GM10248 (cell line): ENCODE data around the gene LCE2D.
"Not testable (repeated sequence)": the region's sequence is repeated elsewhere in the genome, so short reads cannot be mapped to it uniquely, and the experiment has no call there.

Experiments
- CTCF ChIA-PET: fragments of 300-600 bp; sonication (Branson Sonifier 250); formaldehyde crosslinking; extraction: SDS; loops from one replicate; lab custom pipeline; 2021; ENCODE audit warnings: antibody characterized with exemption; lab: Yijun Ruan, JAX
- POLR2A ChIA-PET: fragments of 350-650 bp; sonication (Branson Sonifier 250); formaldehyde crosslinking; extraction: SDS; loops from one replicate; lab custom pipeline; 2020; ENCODE audit warnings: antibody characterized with exemption; lab: Yijun Ruan, JAX
- DNase-seq: peaks from one replicate; pipeline ENCODE4 v3.0.0; 2012; ENCODE audit errors: extremely low spot score
- TF ChIP-seq, protein P1 (sequence below): IDR thresholded peaks from 2 replicates; pipeline ENCODE4 v1.5.1; 2012; ENCODE audit warnings: mild to moderate bottlenecking, low read depth; ENCODE audit errors: extremely low read depth, missing control alignments, control extremely low read depth

The LCE2D gene

GRCh38 chr1:152656459-152656858 is 6.7 kb upstream of the LCE2D start:
- no peak for DNase-seq
- ChIA-PET CTCF (interaction anchor here (0.6 to 2.5 kb wide), 8 partner anchors 9 to 572 kb away, joined by 3 to 7 read pairs (median 4); no protein-coding TSS in a partner anchor), POLR2A (no interaction called here)
- TF ChIP-seq, protein P1, sequence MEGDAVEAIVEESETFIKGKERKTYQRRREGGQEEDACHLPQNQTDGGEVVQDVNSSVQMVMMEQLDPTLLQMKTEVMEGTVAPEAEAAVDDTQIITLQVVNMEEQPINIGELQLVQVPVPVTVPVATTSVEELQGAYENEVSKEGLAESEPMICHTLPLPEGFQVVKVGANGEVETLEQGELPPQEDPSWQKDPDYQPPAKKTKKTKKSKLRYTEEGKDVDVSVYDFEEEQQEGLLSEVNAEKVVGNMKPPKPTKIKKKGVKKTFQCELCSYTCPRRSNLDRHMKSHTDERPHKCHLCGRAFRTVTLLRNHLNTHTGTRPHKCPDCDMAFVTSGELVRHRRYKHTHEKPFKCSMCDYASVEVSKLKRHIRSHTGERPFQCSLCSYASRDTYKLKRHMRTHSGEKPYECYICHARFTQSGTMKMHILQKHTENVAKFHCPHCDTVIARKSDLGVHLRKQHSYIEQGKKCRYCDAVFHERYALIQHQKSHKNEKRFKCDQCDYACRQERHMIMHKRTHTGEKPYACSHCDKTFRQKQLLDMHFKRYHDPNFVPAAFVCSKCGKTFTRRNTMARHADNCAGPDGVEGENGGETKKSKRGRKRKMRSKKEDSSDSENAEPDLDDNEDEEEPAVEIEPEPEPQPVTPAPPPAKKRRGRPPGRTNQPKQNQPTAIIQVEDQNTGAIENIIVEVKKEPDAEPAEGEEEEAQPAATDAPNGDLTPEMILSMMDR = no peak

DNA sequence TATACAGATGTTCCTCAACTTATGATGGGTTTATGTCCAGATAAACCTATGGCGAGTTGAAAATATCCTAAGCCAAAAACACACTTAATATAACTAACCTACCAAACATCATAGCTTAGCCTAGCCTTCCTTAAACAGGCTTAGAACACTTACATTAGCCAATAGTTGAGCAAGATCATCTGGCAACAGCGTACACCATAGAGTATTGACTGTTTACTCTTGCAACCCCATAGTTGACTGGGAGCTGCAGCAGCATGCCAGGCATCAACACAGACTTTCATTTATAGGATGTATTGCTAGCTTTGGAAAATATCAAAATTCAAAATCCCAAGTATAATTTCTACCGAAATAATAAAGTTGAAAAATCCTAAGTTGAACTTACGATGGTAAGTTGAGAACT is 5.5 kb upstream of the LCE2D start:
- TF ChIP-seq, protein P1 = no peak
- no peak for DNase-seq
- POLR2A ChIA-PET = no interaction called here
- CTCF ChIA-PET = interaction anchor here (0.9 to 2.5 kb wide), 5 partner anchors 8 to 571 kb away, joined by 3 to 7 read pairs (median 3); no protein-coding TSS in a partner anchor

- ChIA-PET CTCF (interaction anchor here (2.5 kb wide), 1 partner anchor 9 kb away, joined by 7 read pairs; no protein-coding TSS in a partner anchor), POLR2A (no interaction called here)
- DNase-seq = no peak
- TF ChIP-seq, protein P1 = no peak
Observed at GRCh38 chr1:152658649-152659048, 4.5 kb upstream of the LCE2D start.

DNA sequence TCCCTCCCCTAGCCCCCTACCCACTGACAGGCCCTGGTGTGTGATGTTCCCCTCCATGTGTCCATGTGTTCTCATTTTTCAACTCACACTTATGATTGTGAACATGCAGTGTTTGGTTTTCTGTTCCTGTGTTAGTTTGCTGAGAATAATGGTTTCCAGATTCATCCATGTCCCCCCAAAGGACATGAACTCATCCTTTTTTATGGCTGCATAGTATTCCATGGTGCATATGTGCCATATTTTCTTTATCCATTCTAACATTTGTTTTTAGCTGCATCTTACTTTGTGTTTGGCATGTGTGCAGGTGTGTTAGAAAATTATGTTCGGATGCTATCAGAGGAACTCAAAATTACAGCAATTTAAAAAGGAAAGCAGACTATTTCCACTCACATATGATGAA is 3.0 kb downstream of the LCE2D start:
- POLR2A ChIA-PET, DNase-seq: not testable (repeated sequence)
- CTCF ChIA-PET = interaction anchor here (5.2 kb wide), 1 partner anchor 13 kb away, joined by 45 read pairs; no protein-coding TSS in a partner anchor

DNA sequence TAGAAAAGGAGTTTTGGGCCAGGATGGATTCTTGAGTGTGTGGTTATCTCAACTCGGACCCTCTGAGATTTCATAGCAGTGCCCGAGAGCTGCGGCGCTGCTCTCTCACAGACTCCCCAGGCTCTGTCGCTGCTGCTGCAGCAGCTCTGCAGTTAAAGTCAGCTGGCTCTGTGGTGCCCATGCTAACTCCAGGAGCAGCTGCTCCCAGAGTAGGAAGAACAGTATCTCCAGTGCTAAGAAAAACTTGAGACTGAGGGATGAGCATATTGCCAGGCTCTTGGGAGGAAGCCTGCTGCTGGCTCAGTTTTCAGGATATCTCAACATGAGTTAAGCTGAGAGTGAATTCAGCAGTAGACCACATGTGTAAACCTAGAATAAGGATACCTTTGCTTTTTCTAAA is 4.5 kb downstream of the LCE2D start:
- ChIA-PET CTCF (interaction anchor here (1.9 kb wide), 1 partner anchor 10 kb away, joined by 7 read pairs; no protein-coding TSS in a partner anchor), POLR2A (no interaction called here)
- TF ChIP-seq, protein P1 = no peak
- no peak for DNase-seq

GRCh38 chr1:152673016-152673415 is 9.8 kb downstream of the LCE2D start:
- TF ChIP-seq, protein P1 = no peak
- DNase-seq = no peak
- CTCF ChIA-PET = no interaction called here
- POLR2A ChIA-PET = no interaction called here

DNA sequence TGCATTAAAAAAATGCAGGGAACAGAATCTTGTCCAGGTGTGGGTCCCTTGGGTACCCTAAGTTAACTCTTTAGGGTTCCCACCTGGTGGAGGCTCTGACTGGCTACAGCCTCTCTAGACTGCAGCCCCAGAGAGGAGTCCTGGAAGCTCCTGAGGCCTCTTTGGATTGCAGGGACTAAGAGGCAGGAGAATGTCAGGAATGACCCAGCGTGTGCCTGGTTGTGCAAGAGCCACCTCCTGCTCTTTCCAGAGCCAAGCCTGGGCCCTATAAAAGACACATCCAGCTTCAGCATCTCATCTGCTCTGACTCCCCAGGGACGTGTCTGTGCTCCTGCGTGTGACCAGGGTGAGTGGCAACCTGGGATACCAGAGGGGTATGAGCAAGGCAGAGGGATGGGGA is 11.8 kb downstream of the LCE2D start, which contains the start of gene LCE2C:
LCE2C (plus strand) TSS at position 297 of the 400 bp plus-strand sequence. CDS start 737 bp downstream, outside the sequence.
- DNase-seq, POLR2A ChIA-PET: not testable (repeated sequence)
- CTCF ChIA-PET = interaction anchor here (1.4 kb wide), 1 partner anchor 18 kb away, joined by 3 read pairs; no protein-coding TSS in a partner anchor
